Brain pericyte (primary cell): ENCODE data around the gene MCUB.
"Not testable (repeated sequence)": the region's sequence is repeated elsewhere in the genome, so short reads cannot be mapped to it uniquely, and the experiment has no call there.

Experiments
- DNase-seq: peaks from one replicate; pipeline ENCODE4 v3.0.0-alpha.2; 2012; ENCODE audit warnings: low read depth, low spot score

The MCUB gene

GRCh38 chr4:109559983-109560686 lies at the start of gene MCUB:
Gene MCUB, plus strand, starts transcription at chr4:109560246. Its CDS starts 92 bp downstream, at chr4:109560338.
- no peak for DNase-seq

- DNase-seq = no peak
Observed at GRCh38 chr4:109510687-109511086, 49.4 kb upstream of the MCUB start.

- no peak for DNase-seq
Observed at GRCh38 chr4:109511414-109511813, 48.6 kb upstream of the MCUB start.

- DNase-seq = not testable (repeated sequence)
Observed at GRCh38 chr4:109513368-109513767, 46.7 kb upstream of the MCUB start.

GRCh38 chr4:109532182-109532581 lies 27.9 kb upstream of the MCUB start:
- DNase-seq = no peak

GRCh38 chr4:109545401-109545800 lies 14.6 kb upstream of the MCUB start:
- no peak for DNase-seq

- no peak for DNase-seq
Observed at GRCh38 chr4:109547394-109547793, 12.7 kb upstream of the MCUB start.

- no peak for DNase-seq
Observed at GRCh38 chr4:109548655-109549054, 11.4 kb upstream of the MCUB start.

- no peak for DNase-seq
Observed at GRCh38 chr4:109552237-109552636, 7.8 kb upstream of the MCUB start.

- no peak for DNase-seq
Observed at GRCh38 chr4:109553130-109553529, 6.9 kb upstream of the MCUB start.

- no peak for DNase-seq
Observed at GRCh38 chr4:109554971-109555370, 5.1 kb upstream of the MCUB start.

- no peak for DNase-seq
Observed at GRCh38 chr4:109557433-109557832, 2.6 kb upstream of the MCUB start.

- DNase-seq = not testable (repeated sequence)
Observed at GRCh38 chr4:109558095-109558494, 2.0 kb upstream of the MCUB start.

- DNase-seq = no peak
Observed at GRCh38 chr4:109559625-109559982, 442 bp upstream of the MCUB start.

GRCh38 chr4:109560687-109561461 lies 828 bp downstream of the MCUB start:
- no peak for DNase-seq

GRCh38 chr4:109562457-109563239 lies 2.6 kb downstream of the MCUB start:
- no peak for DNase-seq

GRCh38 chr4:109571494-109571893 lies 11.4 kb downstream of the MCUB start:
- no peak for DNase-seq

- DNase-seq = no peak
Observed at GRCh38 chr4:109572154-109572553, 12.1 kb downstream of the MCUB start.

- DNase-seq = no peak
Observed at GRCh38 chr4:109574443-109574850, 14.4 kb downstream of the MCUB start.

GRCh38 chr4:109574931-109575804 lies 15.1 kb downstream of the MCUB start:
- DNase-seq = no peak

- DNase-seq = no peak
Observed at GRCh38 chr4:109576462-109576861, 16.4 kb downstream of the MCUB start.
